Forelimb muscle (tissue), 1 donor: ENCODE data around the gene GALNT9. TPM values are rescaled to one million over a fixed set of nuclear protein-coding genes. Genes with fewer than 3 reads are reported as not detected.

Experiments
- DNase-seq: peaks from one replicate; pipeline ENCODE4 v3.0.0-alpha.2; 2013; ENCODE audit warnings: low read depth
- polyA plus RNA-seq: library from polyadenylated mRNA; unstranded; fragments of 120-200 nt; gene quantifications from one replicate; pipeline ENCODE4 v1.2.1, GENCODE V29; 2013; ENCODE audit not compliant: insufficient read length

GALNT9 gene
- polyA plus RNA-seq, 1 donor, result 1.7 TPM

DNA sequence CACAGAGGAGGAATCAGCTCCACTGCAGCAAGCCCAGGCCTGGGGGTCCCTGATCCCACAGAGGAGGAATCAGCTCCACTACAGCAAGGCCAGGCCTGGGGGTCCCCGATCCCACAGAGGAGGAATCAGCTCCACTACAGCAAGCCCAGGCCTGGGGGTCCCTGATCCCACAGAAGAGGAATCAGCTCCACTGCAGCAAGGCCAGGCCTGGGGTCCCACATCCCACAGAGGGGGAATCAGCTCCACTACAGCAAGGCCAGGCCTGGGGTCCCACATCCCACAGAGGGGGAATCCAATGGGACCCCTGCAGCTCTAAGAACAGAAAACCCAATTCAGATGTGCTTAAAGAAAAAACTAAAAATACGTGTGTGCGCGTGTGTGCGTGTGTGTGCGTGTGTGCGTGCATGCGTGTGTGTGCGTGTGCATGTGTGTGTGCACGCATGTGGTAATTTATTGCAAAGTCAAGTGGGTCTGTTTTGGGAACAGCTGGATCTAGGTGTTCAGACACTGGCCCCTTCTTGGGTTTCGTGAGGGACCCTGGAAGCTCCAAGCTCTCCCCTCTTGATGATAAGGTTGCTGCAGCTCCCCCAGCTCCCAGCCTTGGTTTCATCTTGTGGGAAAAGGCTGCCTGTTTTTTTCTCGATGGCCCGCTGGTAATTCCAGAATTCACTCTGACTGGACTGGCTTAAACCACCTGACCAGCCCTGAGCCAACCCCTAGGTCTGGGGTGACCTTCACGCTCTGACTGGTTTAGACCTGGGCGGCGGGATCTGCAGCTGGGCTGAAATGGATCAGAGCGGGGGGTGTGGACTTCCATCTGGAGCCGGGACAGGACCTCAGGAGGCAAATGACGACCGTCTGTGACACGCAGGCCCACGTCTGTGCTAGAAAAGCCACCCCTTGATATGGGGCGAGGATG, 47.1 kb downstream of the GALNT9 start:
- DNase-seq, result no peak

- no peak for DNase-seq
Measured at GRCh38 chr12:132281038-132281437, 48.4 kb downstream of the GALNT9 start.

DNA sequence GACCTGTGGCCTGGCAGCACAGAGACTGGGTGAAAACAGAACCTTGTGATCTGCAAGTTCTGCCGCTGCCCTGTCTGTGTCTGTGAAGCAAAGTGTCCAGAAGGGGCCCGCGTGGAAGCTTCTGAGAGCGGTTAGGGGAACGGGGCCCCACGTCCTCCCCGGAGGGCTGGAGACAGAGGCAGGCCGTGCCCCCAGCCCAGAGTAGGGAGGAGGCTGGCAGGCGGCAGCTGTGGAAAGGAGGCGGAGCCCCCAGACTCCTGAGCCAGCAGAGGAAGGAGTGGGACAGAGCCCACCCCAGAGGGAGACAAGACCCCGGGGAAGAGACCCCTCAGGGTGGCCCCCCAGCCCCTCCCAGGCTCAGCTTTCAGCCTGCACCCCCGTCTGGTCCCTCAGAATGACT, 49.0 kb downstream of the GALNT9 start:
- DNase-seq, result no peak

- no peak for DNase-seq
Measured at GRCh38 chr12:132279930-132280329, 49.5 kb downstream of the GALNT9 start.

- peak; percentile 81 for DNase-seq
Measured at GRCh38 chr12:132279184-132279889, 50.1 kb downstream of the GALNT9 start.

- no peak for DNase-seq
Measured at GRCh38 chr12:132278401-132279183, 50.8 kb downstream of the GALNT9 start.

GRCh38 chr12:132277949-132278348, 51.4 kb downstream of the GALNT9 start:
- DNase-seq, result no peak

DNA sequence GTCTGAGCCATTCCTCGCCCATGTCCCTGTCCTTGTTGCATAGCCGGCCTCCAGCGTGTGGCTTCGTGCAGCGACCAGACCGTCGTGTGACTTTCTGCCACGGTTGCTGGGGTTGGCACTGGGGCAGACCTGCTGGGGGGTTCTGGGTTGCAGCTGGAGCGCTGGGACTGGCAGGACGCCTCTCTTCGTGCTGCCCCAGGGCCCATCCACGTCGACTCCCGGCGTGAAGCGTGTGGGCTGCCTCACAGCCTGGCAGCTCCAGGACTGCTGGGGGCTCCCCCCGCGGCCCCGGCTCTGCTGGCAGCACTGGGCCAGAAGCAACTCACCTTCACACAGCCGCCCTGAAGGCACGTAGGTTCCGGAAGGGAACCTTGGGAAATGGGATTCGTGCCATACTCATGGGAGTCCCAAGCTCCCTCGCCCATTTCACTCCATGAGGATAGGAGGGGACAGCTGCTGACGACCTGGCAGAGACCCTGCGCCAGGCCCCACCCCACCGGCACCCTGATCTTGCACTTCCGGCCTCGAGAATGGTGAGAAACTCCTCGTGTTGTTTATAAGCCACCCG, 51.9 kb downstream of the GALNT9 start:
- no peak for DNase-seq

GRCh38 chr12:132276827-132277373, 52.5 kb downstream of the GALNT9 start:
- no peak for DNase-seq

DNA sequence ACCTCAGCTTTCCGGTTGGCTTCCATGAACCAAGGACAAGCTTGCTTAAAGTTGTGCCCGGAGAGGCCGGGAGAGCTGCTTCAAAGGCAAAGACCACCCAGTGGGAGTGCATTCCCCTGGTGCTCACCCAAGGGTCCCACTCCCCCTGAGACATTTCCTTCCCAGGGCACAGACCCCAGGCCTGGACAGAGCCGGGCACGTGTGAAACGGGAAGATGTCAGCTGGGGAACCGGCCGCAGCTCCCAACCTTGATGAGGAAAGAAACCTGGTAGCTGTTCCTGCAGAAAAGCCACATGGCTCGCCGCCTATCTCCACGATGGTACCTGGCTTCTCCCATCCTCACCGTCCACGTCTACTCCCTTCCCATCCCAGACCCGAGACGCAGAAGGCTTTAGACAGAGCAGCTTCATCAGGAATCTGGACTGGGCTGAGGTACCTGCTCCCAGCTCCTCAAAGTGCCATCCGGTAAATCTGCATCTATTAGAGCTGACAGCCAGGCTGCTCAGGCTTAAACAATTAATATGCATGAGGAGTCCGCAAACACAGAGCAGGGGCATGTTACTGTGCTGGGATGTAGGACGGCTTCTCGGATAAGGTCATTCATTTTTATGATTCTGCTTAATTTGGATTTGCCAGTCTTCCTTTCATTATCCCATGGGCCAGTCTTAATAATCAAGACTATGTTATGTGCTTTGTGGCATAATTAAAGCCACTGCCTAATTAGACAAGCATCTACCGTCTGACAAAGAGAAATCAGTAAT, 53.1 kb downstream of the GALNT9 start:
- DNase-seq, result no peak

- no peak for DNase-seq
Measured at GRCh38 chr12:132275631-132276030, 53.8 kb downstream of the GALNT9 start.

GRCh38 chr12:132275110-132275531, 54.3 kb downstream of the GALNT9 start:
- peak; percentile 28 for DNase-seq

DNA sequence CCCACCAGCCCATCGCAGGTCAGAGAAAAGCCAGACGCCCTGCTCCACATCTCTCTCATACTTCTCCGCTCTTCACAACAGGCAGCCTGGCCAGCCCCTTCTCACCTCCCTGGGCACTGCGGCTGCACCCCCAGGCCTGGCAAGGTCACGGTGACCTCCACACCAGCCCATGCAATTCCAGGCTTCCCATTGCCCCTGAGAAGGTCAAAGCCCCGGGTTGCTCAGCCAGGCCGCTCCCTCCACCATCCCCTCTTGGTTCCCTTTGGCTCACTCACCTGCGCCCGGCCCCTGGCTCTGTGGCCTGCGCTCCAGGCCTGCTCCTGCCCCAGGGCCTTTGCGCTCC, 55.4 kb downstream of the GALNT9 start:
- DNase-seq, result no peak

- DNase-seq, result no peak
Measured at GRCh38 chr12:132272711-132273110, 56.7 kb downstream of the GALNT9 start.

GRCh38 chr12:132271755-132272092, 57.7 kb downstream of the GALNT9 start:
- no peak for DNase-seq

DNA sequence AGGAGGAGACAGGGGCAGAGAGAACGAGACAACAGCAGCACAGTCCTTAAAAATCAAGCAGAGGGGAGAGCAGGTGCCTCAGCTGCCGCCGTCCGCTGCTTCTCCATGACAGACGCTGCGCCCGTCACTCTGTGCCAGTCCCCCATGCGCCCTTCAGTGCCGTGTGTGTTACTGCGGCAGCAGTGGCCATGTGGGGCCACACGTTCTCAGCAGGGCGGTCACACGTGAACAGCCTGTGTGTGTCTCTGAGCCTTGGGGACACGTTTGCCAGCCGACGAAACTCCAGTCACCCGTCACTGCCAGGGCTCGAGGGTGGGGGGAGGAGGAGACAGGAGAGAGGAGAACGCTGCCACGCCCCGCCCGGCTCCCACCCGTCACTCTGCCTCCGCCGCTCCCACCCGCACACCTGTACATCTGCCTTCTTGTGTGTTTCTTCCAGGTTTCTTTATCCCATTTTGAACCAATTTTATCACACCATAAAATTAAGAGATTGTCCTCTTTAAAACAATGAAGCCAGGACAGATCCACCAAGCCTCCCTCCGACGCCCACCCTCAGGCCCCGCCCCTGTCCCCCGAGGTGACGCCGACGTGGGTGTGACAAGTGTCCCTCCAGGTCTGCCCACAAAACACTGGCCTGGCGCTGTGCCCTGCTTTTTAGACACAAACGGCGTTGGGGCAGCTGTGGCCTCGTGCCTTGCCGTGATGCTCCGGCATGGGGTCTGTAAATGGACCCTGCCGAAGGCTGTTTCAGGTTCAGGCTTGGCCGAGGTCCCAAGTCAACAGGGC, 58.2 kb downstream of the GALNT9 start:
- DNase-seq, result no peak

DNA sequence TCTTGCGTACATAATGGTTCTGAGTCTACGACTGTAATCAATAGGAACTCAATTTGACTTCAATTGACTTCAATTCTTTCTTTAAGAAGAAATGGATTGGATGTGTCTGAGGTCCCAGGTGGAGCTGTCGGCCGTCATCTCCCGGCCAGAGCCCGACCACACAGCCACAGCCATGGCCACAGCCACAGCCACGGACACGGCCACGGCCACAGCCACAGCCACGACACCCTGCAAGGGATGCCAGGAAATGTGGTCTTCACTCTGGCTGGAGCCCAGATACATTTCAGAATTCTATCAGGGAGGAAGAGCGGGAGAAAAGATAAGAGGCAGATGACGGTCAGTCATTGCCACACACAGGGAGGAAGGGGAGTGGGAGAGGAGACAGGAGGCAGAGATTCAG, 58.9 kb downstream of the GALNT9 start:
- no peak for DNase-seq

DNA sequence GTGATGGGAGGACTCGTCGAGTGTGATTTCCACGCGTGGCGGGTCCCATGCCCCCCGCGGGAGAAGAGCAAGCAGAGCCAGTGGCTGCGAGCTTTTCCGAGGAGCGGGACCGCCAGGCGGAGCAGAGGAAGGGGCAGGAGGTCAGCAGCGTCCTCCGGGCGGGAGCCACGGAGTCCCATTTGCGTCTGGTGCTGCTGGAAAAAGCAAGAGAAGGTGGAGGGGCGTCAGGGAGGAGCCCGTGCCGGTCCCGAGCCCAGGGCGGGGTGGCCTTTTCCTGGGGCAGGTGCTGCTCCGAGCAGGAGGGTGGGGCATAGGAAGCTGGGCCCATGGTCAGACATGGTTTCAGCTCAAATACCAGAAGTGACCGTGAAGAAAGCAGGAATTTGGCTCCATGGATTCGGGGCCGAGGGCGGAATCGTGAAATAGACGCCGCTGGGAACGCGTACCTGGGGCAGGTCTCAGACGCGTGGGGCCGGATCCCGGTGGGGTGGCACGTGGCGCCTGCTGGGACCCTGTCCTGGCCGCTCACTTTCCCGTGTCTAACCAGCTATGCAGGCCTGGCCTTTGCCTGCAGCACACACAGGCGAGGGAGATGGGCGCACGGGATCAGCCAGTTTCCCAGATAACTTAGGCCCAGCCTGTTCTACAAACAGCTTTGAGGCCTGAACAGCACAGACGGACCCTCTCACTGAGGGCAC, 60.0 kb downstream of the GALNT9 start:
- no peak for DNase-seq

DNA sequence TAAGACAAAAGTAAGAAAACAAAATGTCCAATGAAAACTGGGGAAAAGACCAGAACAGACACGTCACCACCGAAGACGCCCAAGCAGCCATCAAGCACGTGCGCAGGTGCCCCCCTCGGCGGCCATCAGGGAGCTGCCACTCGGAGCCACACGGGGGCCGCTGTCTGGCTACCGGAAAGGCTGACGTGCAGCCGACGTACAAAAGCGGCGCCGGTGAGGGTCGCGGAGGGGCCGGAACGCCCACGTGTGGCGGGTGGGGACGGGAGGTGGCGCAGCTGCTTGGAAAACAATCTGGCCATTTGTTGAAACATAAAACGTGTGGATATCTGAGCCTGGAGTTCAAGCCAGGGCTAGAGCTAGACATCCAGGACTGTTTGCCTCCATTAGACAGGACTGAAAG, 60.7 kb downstream of the GALNT9 start:
- DNase-seq, result no peak

- DNase-seq, result no peak
Measured at GRCh38 chr12:132267873-132268272, 61.5 kb downstream of the GALNT9 start.
